ENCODE results near the gene SLC35B1.

DNA sequence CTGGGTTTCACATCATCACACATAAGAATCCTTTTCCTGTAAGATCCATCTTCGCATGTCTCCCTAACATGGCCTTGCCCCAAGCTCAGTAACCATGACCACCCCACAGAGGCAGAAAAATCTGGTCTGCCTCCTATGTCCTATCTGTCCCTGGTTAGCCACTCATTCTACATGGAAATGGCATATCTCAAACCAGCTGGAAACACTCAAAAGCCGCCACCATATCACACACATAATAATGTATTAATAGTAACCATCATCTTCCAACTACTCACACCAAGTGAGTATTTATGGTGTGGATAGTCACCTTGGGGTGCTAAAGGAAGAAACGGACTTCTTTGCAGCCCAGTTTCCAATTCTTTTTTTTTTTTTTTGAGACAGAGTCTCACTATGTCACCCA is 44.7 kb upstream of the SLC35B1 start:
- TF ChIP-seq GATA3 (IDR thresholded peaks at IDR 0.05; ENCODE audit: low read depth, low read length), result no peak
- TF ChIP-seq GATA2 (IDR thresholded peaks at IDR 0.05; ENCODE audit: low read depth, low read length), result no peak

All from SH-SY5Y (cell line).